SK-N-DZ (cell line): ENCODE measurements around the gene IGHMBP2.

Experiments
- DNase-seq: peaks from one replicate; pipeline ENCODE4 v3.0.0-alpha.2; 2015; ENCODE audit warnings: low spot score

IGHMBP2 gene

GRCh38 chr11:68890490-68891231 is 13.0 kb upstream of the IGHMBP2 start:
- no peak for DNase-seq

GRCh38 chr11:68891351-68891948 is 12.2 kb upstream of the IGHMBP2 start:
- no peak for DNase-seq

DNA sequence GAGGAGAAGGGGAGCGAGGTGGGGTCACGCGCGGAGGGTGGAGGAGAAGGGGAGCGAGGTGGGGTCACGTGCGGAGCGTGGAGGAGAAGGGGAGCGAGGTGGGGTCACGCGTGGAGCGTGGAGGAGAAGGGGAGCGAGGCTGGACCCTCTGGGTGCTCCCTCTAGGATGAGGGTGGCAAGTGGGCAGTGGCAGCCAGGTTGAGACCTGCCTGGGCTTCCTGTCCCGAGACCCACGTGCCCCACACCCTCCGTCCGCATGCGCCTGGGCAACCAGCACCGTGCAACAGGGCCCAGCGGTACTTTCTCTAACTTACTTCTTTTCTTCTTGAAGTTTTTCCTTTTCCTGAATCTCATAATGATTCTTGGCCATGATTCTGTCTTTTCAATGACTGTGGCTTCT is 11.1 kb upstream of the IGHMBP2 start:
- no peak for DNase-seq

DNA sequence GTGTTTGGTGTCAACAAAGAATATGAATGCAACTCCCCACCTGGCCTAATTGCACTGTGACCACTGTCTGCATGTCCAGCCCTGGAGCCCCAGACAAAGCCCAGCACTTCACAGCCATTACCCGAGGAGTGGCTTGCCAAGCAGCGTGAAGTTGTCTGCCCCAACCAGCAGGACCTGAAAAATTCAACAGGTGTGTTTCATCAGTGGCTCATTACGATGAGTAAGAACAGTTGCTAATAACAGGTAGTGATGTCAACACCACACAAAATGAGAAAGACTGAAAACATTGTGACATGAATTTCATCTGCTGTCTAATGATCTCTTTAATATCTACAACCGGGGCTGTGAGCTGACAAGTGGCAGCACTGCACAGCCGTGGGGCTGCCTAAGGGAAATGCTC is 10.4 kb upstream of the IGHMBP2 start:
- DNase-seq = no peak

DNA sequence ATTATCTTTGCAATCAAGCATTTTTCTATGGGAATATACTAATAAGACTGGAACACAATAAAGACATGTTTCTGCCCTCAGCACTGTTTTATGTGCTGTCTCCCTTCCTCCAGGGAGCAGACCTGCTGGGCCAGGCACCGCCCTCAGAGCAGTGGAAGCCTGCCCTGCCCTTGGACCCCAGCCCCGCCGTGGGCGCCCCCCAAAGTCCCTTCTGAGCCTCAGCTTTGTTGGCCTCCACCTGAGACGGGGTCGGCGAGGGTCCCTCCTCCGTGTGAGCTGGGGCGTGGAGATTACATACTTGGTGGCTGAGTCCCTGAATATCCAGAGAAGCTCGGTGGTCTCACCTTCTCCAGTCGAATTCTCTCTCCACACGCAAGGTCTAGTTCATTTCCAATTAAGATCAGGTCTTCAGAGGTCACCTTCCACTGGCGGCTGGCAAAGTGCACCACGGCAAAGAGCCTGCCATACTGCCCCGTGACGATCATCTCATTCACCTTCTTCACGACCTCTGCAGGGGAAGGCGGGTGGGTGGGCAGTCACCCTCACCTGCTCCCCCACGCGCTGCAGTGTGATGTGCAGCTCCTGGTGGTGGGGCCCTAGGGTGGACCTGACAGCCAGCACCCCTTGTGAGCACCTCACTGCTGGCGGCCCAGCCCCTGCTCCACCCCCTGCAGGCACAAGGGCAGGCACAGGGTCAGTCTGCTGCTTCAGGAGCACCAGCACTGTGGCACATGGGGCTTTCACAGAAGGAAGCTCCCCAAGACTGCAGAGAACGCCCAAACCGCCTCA is 7.3 kb upstream of the IGHMBP2 start:
- DNase-seq = no peak

DNA sequence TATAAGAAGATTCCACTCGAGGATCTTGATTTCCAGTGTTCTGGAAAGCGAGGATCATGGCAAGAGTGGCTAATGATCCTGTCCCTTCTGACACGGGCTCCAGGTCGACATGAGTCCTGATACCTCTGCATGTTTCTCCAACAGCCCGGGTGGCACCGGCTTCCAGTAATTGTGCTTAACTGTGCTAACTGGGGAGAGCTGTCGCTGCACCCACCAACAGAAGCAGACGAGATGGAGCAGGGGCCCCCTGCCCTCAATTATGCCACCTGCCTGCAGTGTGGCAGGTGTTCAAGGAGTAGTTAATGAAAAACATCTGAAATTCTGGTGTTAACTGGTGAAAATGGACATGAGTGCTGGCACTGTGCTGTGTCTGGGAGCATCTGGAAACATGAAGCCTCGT is 6.2 kb upstream of the IGHMBP2 start:
- no peak for DNase-seq

- no peak for DNase-seq
Measured at GRCh38 chr11:68900835-68901381, 2.8 kb upstream of the IGHMBP2 start.

DNA sequence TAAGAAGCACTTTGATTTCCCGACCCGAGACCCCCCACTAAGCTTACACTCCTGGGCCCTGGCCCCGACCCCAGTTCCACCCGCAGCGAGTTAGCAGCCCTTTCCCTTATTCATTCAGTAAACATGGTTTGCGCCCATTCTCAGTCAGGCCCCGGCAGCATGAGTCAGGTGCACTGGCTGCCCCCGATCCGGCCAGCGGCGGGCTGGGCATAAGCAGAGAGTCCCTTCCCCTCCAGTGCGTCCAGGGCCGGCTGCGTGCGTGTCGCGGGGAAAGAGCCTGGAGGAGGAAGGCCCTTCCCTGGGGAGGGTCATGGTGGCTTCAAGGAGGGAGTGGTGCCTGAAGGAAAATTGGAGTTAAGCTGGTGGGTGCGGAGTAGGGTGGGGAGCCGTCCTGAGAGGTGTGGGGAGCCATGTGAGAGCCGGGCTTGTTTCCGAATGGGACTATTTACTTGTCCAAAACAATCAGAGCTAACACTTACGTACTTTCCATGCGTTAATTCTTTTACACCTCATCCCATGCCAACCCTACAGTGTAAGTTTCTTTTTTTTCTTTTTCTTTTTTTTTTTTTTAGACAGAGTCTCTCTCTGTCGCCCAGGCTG is 657 bp downstream of the IGHMBP2 start:
- DNase-seq = no peak

GRCh38 chr11:68905421-68906360 is 2.0 kb downstream of the IGHMBP2 start:
- DNase-seq = no peak

DNA sequence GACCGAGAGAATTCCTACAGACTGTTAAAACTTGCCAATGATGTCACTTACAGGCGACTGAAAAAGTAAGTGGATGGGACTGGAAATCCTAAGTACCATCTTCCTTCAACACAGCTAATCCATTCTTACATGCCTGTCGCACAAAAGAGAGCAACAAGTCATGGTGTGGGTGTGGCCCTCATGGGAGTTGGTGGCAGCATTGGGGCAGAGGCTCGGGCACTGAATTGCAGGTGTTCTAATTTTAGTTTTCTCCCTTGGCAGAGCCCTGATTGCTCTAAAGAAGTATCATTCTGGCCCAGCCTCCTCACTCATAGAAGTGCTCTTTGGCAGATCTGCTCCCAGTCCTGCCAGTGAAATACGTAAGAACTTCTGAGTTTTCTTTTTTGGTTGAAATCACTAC is 4.6 kb downstream of the IGHMBP2 start:
- no peak for DNase-seq

- DNase-seq = no peak
Measured at GRCh38 chr11:68910965-68911364, 7.3 kb downstream of the IGHMBP2 start.

DNA sequence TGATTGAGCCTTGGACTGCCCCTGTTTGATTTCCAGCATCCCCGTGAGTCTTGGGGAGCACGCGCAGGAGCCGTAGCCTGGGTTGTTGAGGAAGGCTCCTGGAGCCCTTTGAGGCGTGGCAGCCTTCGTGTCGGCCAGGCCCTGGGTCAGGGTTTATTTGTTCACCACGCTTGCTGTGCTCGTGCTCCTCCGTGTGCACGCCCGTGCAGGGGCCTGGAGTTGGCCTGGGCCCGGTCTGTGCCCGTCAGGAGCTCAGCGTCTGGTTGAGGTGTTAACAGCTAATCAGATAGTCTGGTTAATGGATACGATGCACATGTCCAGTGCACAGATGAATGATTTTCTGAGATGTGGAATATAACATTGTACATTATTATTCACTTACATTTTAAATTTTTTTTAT is 8.0 kb downstream of the IGHMBP2 start:
- DNase-seq = no peak

DNA sequence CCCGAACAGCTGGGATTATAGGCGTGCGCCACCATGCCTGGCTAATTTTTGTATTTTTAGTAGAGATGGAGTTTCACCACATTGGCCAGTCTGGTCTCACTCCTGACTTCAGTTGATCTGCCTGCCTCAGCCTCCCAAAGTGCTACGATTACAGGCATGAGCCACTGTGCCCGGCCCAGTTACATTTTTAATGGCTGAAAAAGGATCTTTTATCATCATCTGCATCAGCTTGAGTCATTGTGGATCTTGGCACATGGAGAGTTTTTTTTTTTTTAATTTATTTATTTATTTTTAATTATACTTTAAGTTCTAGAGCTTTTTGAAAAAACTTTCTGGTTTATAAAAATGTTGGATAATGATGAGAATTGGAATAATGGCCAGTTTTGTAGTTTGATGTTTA is 8.6 kb downstream of the IGHMBP2 start:
- no peak for DNase-seq

GRCh38 chr11:68913188-68913587 is 9.5 kb downstream of the IGHMBP2 start:
- DNase-seq = no peak

- no peak for DNase-seq
Measured at GRCh38 chr11:68914761-68915160, 11.1 kb downstream of the IGHMBP2 start.

DNA sequence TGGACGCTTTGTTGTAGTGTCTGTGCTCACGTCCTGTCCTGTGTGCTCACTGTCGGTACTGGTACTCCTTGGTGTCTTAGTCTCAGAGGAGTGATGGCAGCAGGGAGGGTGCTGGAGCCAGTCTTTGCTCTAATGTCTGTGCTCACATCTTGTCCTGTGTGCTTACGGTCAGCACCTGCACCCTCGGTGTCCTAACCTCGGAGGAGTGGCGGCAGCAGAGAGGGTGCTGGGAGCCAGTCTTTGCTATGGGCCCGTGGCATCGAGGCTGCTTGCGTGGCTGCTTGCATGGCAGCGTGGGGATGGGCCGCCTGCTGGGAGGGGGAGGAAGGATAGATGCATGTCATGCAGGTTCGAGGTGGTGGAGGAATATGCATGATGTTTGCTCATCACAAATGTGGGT is 12.7 kb downstream of the IGHMBP2 start:
- DNase-seq = no peak

- DNase-seq = no peak
Measured at GRCh38 chr11:68923614-68924013, 19.9 kb downstream of the IGHMBP2 start.

GRCh38 chr11:68924073-68924925 is 20.6 kb downstream of the IGHMBP2 start:
- DNase-seq = no peak

GRCh38 chr11:68925611-68926010 is 21.9 kb downstream of the IGHMBP2 start:
- DNase-seq = no peak
